ENCODE results near the gene STXBP6.
"Not testable (repeated sequence)": the region's sequence is repeated elsewhere in the genome, so short reads cannot be mapped to it uniquely, and the experiment has no call there.

Gene STXBP6

DNA sequence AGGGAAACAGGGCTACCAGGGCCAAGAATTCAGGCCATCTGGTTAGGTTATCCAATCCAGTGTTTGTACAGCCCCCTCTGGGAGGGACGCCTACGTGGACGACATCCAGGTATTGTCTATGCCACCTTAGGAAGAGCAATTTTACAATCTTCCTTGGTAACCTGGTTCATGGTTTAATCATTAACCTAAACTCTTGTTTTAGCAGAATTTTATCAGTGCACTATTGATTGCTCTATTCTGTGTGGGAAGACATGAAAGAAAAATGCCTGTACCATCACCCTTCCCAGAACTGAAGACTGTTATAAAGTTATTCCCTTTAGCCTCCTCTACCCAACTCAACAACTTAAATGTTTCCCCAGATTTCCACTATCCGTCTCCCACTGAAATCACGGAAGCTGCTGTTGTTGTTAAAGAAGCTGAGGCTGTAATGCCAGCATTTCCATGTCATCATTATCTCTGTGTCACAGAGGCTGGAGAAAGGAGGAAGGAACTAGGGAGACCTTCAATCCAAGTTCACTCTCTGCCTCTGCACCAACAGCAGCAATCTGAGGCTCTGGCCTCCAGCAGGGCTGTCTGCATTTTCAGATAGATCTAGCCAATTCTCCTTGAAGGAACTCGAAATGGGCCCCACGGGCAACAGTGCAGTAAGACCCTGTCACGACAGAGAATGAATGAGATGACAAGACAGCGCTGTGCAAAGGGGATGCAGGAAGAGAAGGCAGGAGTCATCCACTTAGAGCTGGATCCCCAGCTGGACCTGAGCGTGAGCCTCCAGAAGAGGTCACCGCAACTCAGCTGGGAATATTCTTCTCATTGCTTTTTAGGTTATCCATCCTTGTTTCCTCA, 232.5 kb downstream of the STXBP6 start:
- peak; percentile 48 for DNase-seq

DNA sequence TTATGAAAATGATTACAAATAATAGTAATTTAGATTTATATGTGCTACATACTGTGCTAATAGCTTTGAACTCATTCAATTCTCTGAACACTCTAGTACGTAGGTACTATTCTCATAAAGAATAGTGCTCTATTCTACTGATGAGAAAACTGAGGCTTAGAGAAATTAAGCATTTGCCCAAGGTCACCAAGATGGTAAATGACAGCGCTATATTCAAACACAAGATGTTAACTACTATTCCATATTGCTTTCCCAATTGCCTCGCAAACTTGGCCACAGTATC, 233.1 kb downstream of the STXBP6 start:
- no peak for DNase-seq

- DNase-seq = no peak
Measured at GRCh38 chr14:24816011-24816928, 233.7 kb downstream of the STXBP6 start.

- no peak for DNase-seq
Measured at GRCh38 chr14:24815543-24815942, 234.4 kb downstream of the STXBP6 start.

DNA sequence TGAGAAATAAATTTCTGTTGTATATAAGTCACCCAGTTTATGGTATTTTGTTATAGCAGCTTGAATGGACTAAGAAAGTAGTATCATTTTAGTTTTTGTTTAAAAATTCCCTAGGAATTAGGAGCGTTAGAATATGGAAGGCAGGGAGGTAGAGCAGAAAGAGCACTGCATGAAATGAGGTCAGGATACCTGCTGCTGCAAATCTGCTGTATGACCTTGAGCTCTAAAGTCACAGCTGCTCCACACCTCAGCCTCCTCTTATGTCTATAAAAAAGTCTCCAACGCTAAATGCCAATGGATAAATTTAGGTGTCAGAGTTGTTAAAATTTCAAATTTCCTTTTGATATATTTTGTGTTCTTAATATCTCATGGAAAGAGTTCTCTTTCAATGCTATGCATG, 235.0 kb downstream of the STXBP6 start:
- no peak for DNase-seq

GRCh38 chr14:24814346-24814745, 235.6 kb downstream of the STXBP6 start:
- no peak for DNase-seq

DNA sequence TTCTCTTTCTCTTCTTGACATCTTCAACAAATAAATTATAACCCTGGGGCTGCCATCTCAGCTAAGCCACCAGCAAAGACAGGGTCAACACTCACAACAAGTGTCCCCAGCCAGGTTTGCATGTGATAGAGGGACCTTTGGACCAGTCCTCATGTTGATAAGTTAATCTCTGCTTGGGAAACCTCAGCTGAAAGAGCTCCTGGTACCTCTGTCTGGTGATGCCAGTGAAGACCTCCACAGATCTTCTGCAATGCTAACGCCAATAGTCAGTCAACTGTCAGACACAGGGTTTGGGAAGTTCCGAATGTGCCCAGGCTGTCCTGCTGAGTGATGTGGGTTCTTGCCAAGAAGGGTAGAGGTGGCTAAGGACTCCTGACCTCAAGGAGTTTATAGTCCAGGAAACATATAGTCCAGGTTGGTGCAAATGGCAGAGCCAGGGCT, 236.1 kb downstream of the STXBP6 start:
- DNase-seq = no peak

DNA sequence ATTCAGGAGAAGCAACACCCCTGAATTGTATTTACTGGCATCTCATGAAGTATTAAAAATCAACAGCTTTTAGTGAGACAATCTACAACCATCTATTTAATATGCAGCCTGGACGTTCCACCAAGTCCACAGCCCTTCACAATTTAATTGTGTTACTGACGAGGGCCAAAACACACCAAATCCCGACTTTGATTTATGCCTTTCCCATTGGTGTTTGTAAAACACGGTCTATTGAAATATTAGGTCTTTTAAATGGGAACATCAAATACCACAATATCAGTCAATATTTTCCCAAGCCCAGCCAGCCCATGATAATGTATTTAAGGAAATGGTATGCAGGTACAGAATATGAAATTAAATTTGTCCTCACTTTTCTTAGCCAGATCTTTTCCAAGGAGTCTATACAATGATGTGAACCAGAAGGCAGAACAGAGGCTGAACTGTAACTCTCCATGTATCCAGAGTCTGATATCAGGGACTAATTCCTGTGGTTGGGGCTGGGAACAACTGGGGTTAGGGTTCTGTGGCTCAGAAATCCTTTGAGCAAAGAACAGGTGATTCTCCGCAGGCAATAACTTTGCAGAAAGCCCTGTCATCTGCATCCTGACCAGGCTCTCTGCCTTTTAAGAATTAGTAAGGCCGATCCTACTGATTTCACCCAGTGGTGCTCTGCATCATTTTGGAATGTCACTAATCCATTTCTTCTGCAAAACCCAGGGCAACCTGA, 236.7 kb downstream of the STXBP6 start:
- no peak for DNase-seq

GRCh38 chr14:24809135-24809534, 240.8 kb downstream of the STXBP6 start:
- no peak for DNase-seq

- no peak for DNase-seq
Measured at GRCh38 chr14:24808412-24808811, 241.5 kb downstream of the STXBP6 start.

GRCh38 chr14:24806061-24806678, 243.8 kb downstream of the STXBP6 start:
- peak; percentile 51 for DNase-seq

- DNase-seq = no peak
Measured at GRCh38 chr14:24804552-24805212, 245.3 kb downstream of the STXBP6 start.

- DNase-seq = no peak
Measured at GRCh38 chr14:24803933-24804494, 245.9 kb downstream of the STXBP6 start.

GRCh38 chr14:24803426-24803825, 246.5 kb downstream of the STXBP6 start:
- not testable (repeated sequence) for DNase-seq

DNA sequence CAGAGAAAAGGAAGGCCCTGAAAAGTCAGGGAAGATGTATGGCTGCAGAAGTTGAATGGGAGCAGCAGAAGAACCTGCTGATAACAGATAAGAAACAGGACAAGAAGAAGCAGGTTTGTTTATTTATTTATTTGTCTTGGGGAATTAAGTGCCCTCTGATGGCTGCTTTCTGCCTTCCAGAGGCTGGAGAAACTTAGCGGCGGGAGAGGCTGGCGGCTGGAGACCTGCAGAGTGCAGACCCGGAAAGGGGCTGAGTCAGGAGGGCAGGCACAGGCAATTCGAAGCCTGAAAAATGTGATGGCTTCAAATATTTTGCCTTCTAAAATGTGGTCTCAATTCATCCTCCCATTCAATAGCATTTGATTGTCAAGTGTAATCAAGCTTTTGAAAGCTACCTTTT, 247.7 kb downstream of the STXBP6 start:
- DNase-seq = no peak

DNA sequence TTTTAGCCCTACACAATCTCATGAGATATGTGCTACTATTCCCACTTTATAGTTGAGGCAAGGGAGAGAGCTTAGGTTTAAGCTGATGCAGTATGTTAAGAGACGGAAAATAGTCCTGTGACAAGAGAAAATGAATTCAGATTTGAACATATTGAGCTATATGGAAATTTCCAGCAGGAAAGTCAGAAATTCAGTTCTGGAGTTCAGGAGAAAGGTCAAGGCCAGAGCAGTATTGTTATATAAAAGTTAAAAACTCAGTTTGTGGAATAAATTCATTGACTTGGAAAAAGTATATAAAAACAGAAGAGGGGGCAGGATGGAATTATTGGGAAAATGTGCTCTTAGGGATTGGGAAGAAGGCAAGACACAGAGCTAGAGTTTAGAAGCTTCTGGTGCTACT, 248.9 kb downstream of the STXBP6 start:
- no peak for DNase-seq

DNA sequence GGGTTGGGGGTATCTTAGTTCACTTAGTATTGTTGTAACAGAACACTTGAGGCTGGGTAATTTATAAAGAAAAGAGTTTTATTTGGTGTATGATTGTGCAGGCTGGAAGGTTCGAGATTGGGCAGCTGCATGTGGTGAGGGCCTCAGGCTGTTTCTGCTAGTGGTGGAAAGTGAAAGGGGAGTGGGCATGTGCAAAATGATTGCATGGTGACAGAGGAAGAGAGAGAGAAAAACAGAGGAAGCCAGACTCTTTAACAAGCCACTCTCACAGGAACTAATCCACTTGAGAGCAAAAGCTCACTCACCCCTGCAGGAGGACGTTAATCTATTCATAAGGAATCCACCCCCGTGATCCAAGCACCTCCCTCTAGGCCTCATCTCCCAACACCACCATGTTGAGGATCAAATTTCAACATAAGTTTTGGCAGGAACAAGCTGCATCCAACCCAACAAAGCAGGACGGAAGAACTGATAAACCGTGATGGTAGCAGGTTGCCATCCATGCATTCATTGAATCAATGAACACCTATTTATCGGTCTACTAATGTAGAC, 251.0 kb downstream of the STXBP6 start:
- DNase-seq = no peak

DNA sequence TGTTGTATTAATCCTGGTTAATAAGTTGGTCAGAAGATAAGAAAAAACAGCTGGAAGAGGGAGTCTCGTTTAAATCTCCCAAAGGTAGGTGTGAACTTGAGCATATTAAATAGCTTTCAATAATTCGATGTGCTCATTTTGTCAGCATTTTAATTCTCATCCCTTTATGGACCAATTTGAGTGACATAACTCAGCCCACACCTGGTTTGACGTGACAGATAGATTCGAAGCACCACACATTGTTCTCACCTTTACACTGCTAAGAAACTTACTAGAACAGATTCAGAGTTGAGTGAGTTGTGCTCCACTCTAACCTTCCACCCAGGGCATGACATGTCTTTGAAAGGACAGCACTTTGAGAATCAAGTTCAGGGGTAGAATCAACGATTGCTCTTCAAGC, 254.5 kb downstream of the STXBP6 start:
- DNase-seq = no peak

DNA sequence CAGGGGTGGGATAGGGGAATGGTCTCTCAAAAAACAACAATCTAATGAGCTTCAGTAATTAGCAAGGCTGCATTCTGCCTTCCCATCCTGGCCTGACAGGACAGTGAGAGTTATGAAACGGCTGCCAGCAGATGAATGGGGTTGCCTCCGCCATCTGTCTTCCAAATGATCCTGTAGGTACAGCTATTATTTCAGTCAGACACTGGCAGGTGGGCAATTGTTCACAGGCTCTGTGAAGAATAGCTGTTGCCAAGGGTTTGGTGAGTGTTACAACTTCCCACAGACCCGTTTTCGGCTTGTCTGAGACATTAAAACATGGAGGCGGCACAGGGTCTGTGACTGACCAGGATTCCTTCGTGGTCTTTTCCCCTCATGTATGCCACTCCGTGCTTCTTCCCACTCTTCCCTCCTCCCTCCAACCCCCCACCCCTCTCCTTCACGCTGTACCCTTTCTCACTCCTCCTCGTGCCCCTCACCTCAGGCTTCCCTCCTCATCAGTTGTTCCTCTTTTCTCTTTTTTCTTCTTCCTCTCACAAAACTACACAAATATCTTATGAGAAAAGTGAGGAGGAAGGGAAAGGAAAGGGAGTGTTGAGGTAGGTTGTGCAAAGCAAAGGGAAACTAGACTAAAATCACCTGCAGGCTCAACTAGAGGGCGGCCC, 255.2 kb downstream of the STXBP6 start:
- DNase-seq = no peak

- DNase-seq = no peak
Measured at GRCh38 chr14:24790196-24790595, 259.8 kb downstream of the STXBP6 start.

GRCh38 chr14:24789378-24789884, 260.5 kb downstream of the STXBP6 start:
- DNase-seq = no peak

Data from fibroblast of skin of right quadriceps (primary cell).